Tibial nerve (tissue), 4 donors: Measurements from ENCODE around the gene CTNNB1. TPM values are rescaled to one million over a fixed set of nuclear protein-coding genes. Genes with fewer than 3 reads are reported as not detected.

Experiments used
- DNase-seq, 2 donors: peaks; one replicate each; pipeline ENCODE4 v3.0.0-alpha.2; 2019; ENCODE audit warnings: low spot score in 2 of 2
- H3K27ac ChIP-seq, 4 donors: fragments of 200-600 bp; sonication (generic) in 3 of 4; one replicate each; pipeline ENCODE4 v1.5.1; 2017 to 2019; ENCODE audit warnings: mild to moderate bottlenecking in 1 of 4
- H3K27me3 ChIP-seq, 2 donors: fragments of 200-600 bp; sonication (generic) in 1 of 2; one replicate each; pipeline versions ENCODE4 v1.5.1 to v1.6.0; 2017 to 2019
- H3K36me3 ChIP-seq, 3 donors: fragments of 200-600 bp; sonication (generic); one replicate each; pipeline ENCODE4 v1.5.1; 2018 to 2019
- H3K4me1 ChIP-seq, 4 donors: fragments of 200-600 bp; sonication (generic) in 3 of 4; one replicate each; pipeline ENCODE4 v1.5.1; 2017 to 2019
- H3K4me3 ChIP-seq, 4 donors: fragments of 200-600 bp; sonication (generic) in 3 of 4; one replicate each; pipeline ENCODE4 v1.5.1; 2017 to 2019; ENCODE audit warnings: mild to moderate bottlenecking in 1 of 4, moderate library complexity in 1 of 4
- H3K9me3 ChIP-seq, 4 donors: fragments of 200-600 bp; sonication (generic) in 3 of 4; one replicate each; pipeline ENCODE4 v1.5.1; 2017 to 2019
- CTCF ChIP-seq, 5 experiments: fragments of 200-600 bp in 3 of 5; fragments of 450-650 bp in 2 of 5; sonication (generic) in 3 of 5; IDR thresholded peaks; one replicate each; pipeline ENCODE4 v1.5.1; 2016 to 2019; ENCODE audit warnings: antibody characterized with exemption in 5 of 5, mild to moderate bottlenecking in 3 of 5, moderate library complexity in 2 of 5
- EP300 ChIP-seq, 2 donors: sonication (generic); formaldehyde crosslinking; IDR thresholded peaks; one replicate each; pipeline ENCODE4 v1.6.1; 2017; ENCODE audit warnings: antibody characterized with exemption in 2 of 2, mild to moderate bottlenecking in 1 of 2
- POLR2A ChIP-seq, 2 donors: fragments of 450-650 bp; IDR thresholded peaks; one replicate each; pipeline ENCODE4 v1.6.1; 2017; ENCODE audit warnings: antibody characterized with exemption in 2 of 2, mild to moderate bottlenecking in 2 of 2, moderate library complexity in 2 of 2
- WGBS, 2 donors: methylation state at CpG; one replicate each; pipeline ENCODE4 v1.1.5; 2018; 5-methylcytosine and 5-hydroxymethylcytosine counted together
- total RNA-seq, 4 donors: library from RNA; depleted of rRNA; stranded (reverse); fragments of >200 nt; gene quantifications; one replicate each; pipeline ENCODE4 v1.1.0, GENCODE V29; 2016

Gene CTNNB1
- total RNA-seq, 4 donors from 2014 or later, result 411 to 548 (median 505) TPM

GRCh38 chr3:41163006-41163405, 36.3 kb upstream of the CTNNB1 start:
- WGBS, 2 donors, result 71 to 72% methylated on average over 1 of the region's 1 CpG
- no peak for DNase-seq
- Histone ChIP-seq H3K36me3 (no peaks in the 10 kb centered on the region), H3K27ac (no peak overlapping the region), H3K27me3 (no peaks in the 10 kb centered on the region), H3K9me3 (no peaks in the 10 kb centered on the region), H3K4me1 (no peaks in the 10 kb centered on the region), H3K4me3 (no peak overlapping the region)
- TF ChIP-seq POLR2A (IDR thresholded peaks at IDR 0.05), result no peak
- no peak for TF ChIP-seq EP300 (IDR thresholded peaks at IDR 0.05)
- no peak for TF ChIP-seq CTCF (IDR thresholded peaks at IDR 0.05)

- Histone ChIP-seq H3K9me3 (no peaks in the 10 kb centered on the region), H3K27me3 (no peaks in the 10 kb centered on the region), H3K27ac (no peak overlapping the region), H3K36me3 (no peaks in the 10 kb centered on the region), H3K4me1 (no peaks in the 10 kb centered on the region), H3K4me3 (no peak overlapping the region)
- DNase-seq, result no peak
- TF ChIP-seq EP300 (IDR thresholded peaks at IDR 0.05) (no peak), CTCF (IDR thresholded peaks at IDR 0.05) (no peak), POLR2A (IDR thresholded peaks at IDR 0.05) (no peak)
- 67 to 76% methylated on average over 3 of the region's 3 CpGs for WGBS, 2 donors
These were observed 35.9 kb upstream of the CTNNB1 start for GRCh38 chr3:41163421-41163820.

- H3K36me3 ChIP-seq, result no peaks in the 10 kb centered on the region
These were observed 34.5 kb upstream of the CTNNB1 start for GRCh38 chr3:41164777-41165176.

GRCh38 chr3:41167722-41168497, 31.4 kb upstream of the CTNNB1 start:
- H3K4me1 ChIP-seq, result no peaks in the 10 kb centered on the region

More at GRCh38 chr3:41164777-41165176, 34.5 kb upstream of the CTNNB1 start:
- Histone ChIP-seq H3K4me1 (no peaks in the 10 kb centered on the region), H3K9me3 (no peaks in the 10 kb centered on the region), H3K27ac (no peak overlapping the region), H3K27me3 (no peaks in the 10 kb centered on the region), H3K4me3 (no peak overlapping the region)
- 60 to 62% methylated on average over 2 of the region's 2 CpGs for WGBS, 2 donors
- no peak for DNase-seq
- TF ChIP-seq CTCF (IDR thresholded peaks at IDR 0.05) (no peak), EP300 (IDR thresholded peaks at IDR 0.05) (no peak), POLR2A (IDR thresholded peaks at IDR 0.05) (no peak)

More at GRCh38 chr3:41167722-41168497, 31.4 kb upstream of the CTNNB1 start:
- no peak for DNase-seq
- TF ChIP-seq CTCF (IDR thresholded peaks at IDR 0.05) (no peak), EP300 (IDR thresholded peaks at IDR 0.05) (no peak), POLR2A (IDR thresholded peaks at IDR 0.05) (no peak)
- Histone ChIP-seq H3K36me3 (no peaks in the 10 kb centered on the region), H3K27me3 (no peaks in the 10 kb centered on the region), H3K9me3 (no peaks in the 10 kb centered on the region), H3K27ac (no peak overlapping the region), H3K4me3 (no peak overlapping the region)
- WGBS, 2 donors, result 91 to 95% methylated on average over 8 of the region's 8 CpGs
